Endothelial cell of umbilical vein (primary cell): ENCODE measurements around the gene MAP3K10. TPM values are rescaled to one million over a fixed set of nuclear protein-coding genes. Genes with fewer than 3 reads are reported as not detected.

Experiments used
- BruUV-seq: library from RNA; stranded (reverse); fragments of 400-500 nt; replicated peaks from 2 replicates; lab custom pipeline; 2021; lab: Mats Ljungman, UMichigan
- CTCF ChIA-PET: fragments of 300-600, 350-600 bp; sonication (Branson Sonifier 250); formaldehyde crosslinking; loops from one replicate; lab custom pipeline; 2021; ENCODE audit warnings: antibody characterized with exemption, inconsistent platforms; lab: Charles Lee
- POLR2A ChIA-PET: fragments of 300-600, 350-600 bp; sonication (Branson Sonifier 250); formaldehyde crosslinking; loops from one replicate; lab custom pipeline; 2021; ENCODE audit warnings: antibody characterized with exemption, inconsistent platforms; lab: Charles Lee
- DNase-seq: peaks from one replicate; pipeline ENCODE4 v3.0.0-alpha.2; 2011; ENCODE audit warnings: low read depth, low spot score
- FAIRE-seq: peaks from 2 replicates; lab custom pipeline; 2011; peaks lifted over from hg19 to GRCh38; lab: Jason Lieb, UNC
- H2AFZ ChIP-seq: 2 replicates; pipeline ENCODE4 v1.6.0; 2012; ENCODE audit warnings: low read depth, low read length, control low read depth, inconsistent platforms
- H3K27ac ChIP-seq: 2 replicates; pipeline ENCODE4 v1.5.1; 2011; ENCODE audit warnings: low read depth, mild to moderate bottlenecking, control low read depth, low read length, moderate library complexity; ENCODE audit not compliant: insufficient read depth
- H3K27me3 ChIP-seq, 2 experiments: 2 replicates each; pipeline versions ENCODE4 v1.6.0 to v1.6.1; 2011; ENCODE audit warnings: low read length in 2 of 2, mixed read lengths in 1 of 2; ENCODE audit not compliant: control insufficient read depth in 2 of 2, insufficient read depth in 2 of 2
- H3K36me3 ChIP-seq, 2 experiments: 2 replicates in 1 of 2; 3 replicates in 1 of 2; pipeline ENCODE4 v1.5.1; 2011; ENCODE audit warnings: low read length in 2 of 2, mild to moderate bottlenecking in 1 of 2, moderate library complexity in 1 of 2; ENCODE audit not compliant: control insufficient read depth in 2 of 2, insufficient read depth in 2 of 2; ENCODE audit errors: extremely low read depth in 1 of 2
- H3K4me1 ChIP-seq: 3 replicates; pipeline ENCODE4 v1.5.1; 2011; ENCODE audit warnings: mild to moderate bottlenecking, low read length; ENCODE audit not compliant: control insufficient read depth, insufficient read depth; ENCODE audit errors: extremely low read depth
- H3K4me2 ChIP-seq: 2 replicates; pipeline ENCODE4 v1.6.1; 2011; ENCODE audit warnings: low read length, control low read depth, mixed read lengths; ENCODE audit not compliant: insufficient read depth
- H3K4me3 ChIP-seq, 3 experiments: fragments of 200-600 bp in 1 of 3; sonication (generic), shearing (Covaris generic) in 1 of 3; replicated peaks in 1 of 3; 2 replicates each; pipeline ENCODE4 v1.5.1; 2011 to 2016; ENCODE audit warnings: control low read depth in 3 of 3, low read length in 3 of 3, mild to moderate bottlenecking in 2 of 3, inconsistent platforms in 1 of 3, low read depth in 1 of 3, moderate library complexity in 1 of 3; ENCODE audit not compliant: insufficient read depth in 1 of 3
- H3K79me2 ChIP-seq: 2 replicates; pipeline ENCODE4 v1.6.0; 2012; ENCODE audit warnings: low read length, inconsistent platforms; ENCODE audit not compliant: control insufficient read depth, insufficient read depth
- H3K9ac ChIP-seq: replicated peaks from 2 replicates; pipeline ENCODE3; 2011; ENCODE audit warnings: low read length, control low read depth; ENCODE audit not compliant: insufficient read depth; ENCODE audit errors: extremely low read depth
- H3K9me1 ChIP-seq: replicated peaks from 3 replicates; pipeline ENCODE4 v1.6.0; 2011; ENCODE audit warnings: mild to moderate bottlenecking, low read length; ENCODE audit not compliant: control insufficient read depth, insufficient read depth; ENCODE audit errors: extremely low read depth
- H3K9me3 ChIP-seq: replicated peaks from 2 replicates; pipeline ENCODE4 v1.5.1; 2012; ENCODE audit warnings: low read length, inconsistent platforms; ENCODE audit not compliant: control insufficient read depth, insufficient read depth
- H4K20me1 ChIP-seq: replicated peaks from 2 replicates; pipeline ENCODE3; 2011; ENCODE audit warnings: mild to moderate bottlenecking, low read length; ENCODE audit not compliant: control insufficient read depth, insufficient read depth; ENCODE audit errors: extremely low read depth
- EZH2 ChIP-seq: IDR thresholded peaks from 2 replicates; pipeline ENCODE4 v1.6.1; 2012; ENCODE audit warnings: borderline replicate concordance, low read depth, mild to moderate bottlenecking, moderate library complexity, low read length, inconsistent platforms; ENCODE audit not compliant: severe bottlenecking
- FOS ChIP-seq: IDR thresholded peaks from 2 replicates; pipeline ENCODE4 v1.6.1; 2011; ENCODE audit warnings: mild to moderate bottlenecking, low read length, moderate library complexity, borderline replicate concordance; ENCODE audit not compliant: insufficient read depth
- GATA2 ChIP-seq: IDR thresholded peaks from 2 replicates; pipeline ENCODE4 v1.7.0; 2011; ENCODE audit warnings: low read depth, mild to moderate bottlenecking, moderate library complexity, mixed read lengths, low read length; ENCODE audit not compliant: insufficient read length, insufficient read depth
- JUN ChIP-seq: IDR thresholded peaks from 2 replicates; pipeline ENCODE4 v1.6.1; 2011; ENCODE audit warnings: borderline replicate concordance, low read depth; ENCODE audit not compliant: insufficient read length, insufficient read depth
- MYC ChIP-seq: IDR thresholded peaks from one replicate; pipeline ENCODE4 v1.6.1; 2011; ENCODE audit warnings: mild to moderate bottlenecking, low read depth, low read length
- POLR2A ChIP-seq: IDR thresholded peaks from 2 replicates; pipeline ENCODE4 v1.6.1; 2012; ENCODE audit warnings: low read depth, mild to moderate bottlenecking, control low read depth, low read length
- POLR2AphosphoS5 ChIP-seq: IDR thresholded peaks from 2 replicates; pipeline ENCODE4 v1.6.1; 2012; ENCODE audit warnings: low read depth, mild to moderate bottlenecking, control low read depth, low read length, moderate library complexity; ENCODE audit not compliant: insufficient read depth
- dilution Hi-C: fragments of 300-500 bp; cut with MboI; formaldehyde crosslinking; loops from one replicate; pipeline ENCODE4 v1.15.0; 2019; ENCODE audit warnings: low sequenced_read_pairs; ENCODE audit not compliant: extremely low pct_ligation_motif_present
- intact Hi-C: fragments of 100-400 bp; cut with micrococcal nuclease; formaldehyde crosslinking; loops from one replicate; pipeline ENCODE4 v1.10.0; 2022
- polyA plus RNA-seq, 4 experiments: library from polyadenylated mRNA; depleted of rRNA in 3 of 4; stranded (reverse) in 3 of 4; unstranded in 1 of 4; fragments of >200 nt; gene quantifications; 2 replicates each; pipeline versions ENCODE4 v1.2.1 to v1.2.3, GENCODE V29; 2011 to 2012; ENCODE audit warnings: missing spikeins in 1 of 4
- total RNA-seq: library from RNA; stranded (reverse); gene quantifications from 2 replicates; pipeline ENCODE4 v1.2.3, GENCODE V29; 2021
- TF ChIP-seq, protein P1 (sequence below): IDR thresholded peaks from 2 replicates; pipeline ENCODE4 v1.6.1; 2011; ENCODE audit not compliant: insufficient read depth, insufficient read length
- TF ChIP-seq, protein P2 (sequence below), 2 donors: IDR thresholded peaks; 1 replicate in 1 of 2; 2 replicates in 1 of 2; pipeline ENCODE4 v1.5.1; 2011; ENCODE audit warnings: low read length in 2 of 2, mild to moderate bottlenecking in 2 of 2, moderate library complexity in 2 of 2, control low read depth in 1 of 2, inconsistent platforms in 1 of 2, low read depth in 1 of 2; ENCODE audit not compliant: insufficient read depth in 1 of 2; ENCODE audit errors: extremely low read depth in 1 of 2

MAP3K10 gene
- total and polyA plus RNA-seq, 2 donors (not counting 3 experiments of a cell fraction or from before 2014, with no cell fraction given): 6.3 to 19.4 TPM

DNA sequence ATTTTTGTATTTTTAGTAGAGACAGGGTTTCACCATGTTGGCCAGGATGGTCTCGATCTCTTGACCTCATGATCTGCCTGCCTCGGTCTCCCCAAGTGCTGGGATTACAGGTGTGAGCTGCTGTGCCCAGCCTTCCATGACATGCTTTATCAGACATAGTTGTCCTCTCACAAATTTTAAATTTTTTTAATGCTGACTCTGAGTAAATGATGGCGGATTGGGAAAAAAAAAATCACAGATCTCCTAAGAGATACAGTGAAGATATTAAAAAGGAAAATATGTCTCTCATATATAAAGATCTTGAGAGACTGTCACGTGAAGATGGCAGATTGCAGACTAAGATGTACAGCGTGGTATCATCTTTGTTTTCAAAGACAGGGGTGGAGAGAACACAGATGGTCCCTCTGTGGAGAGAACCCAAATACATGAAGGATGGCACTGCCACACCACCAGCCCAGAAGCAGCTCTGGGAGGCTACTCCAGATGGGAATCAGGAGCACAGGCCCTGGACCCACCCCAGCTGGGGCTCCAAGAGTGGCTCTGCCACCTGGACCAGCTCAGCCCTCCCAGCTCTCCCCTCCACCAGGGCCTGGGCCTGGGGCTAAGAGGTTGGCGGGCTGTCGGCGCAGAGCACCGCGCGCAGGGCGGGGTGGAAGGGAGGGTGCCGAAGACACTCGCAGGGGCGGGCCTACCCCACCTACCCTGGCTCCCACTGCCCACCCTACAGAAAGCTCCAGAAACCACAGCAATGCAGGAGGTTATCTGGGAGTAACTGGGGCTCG lies 55.3 kb downstream of the MAP3K10 start:
- BruUV-seq: no TSS peak
- Histone ChIP-seq H3K9me1 (no peaks in the 10 kb centered on the region), H3K4me2 (no peak overlapping the region), H3K27me3 (no peaks in the 10 kb centered on the region), H3K9ac (no peak overlapping the region), H3K9me3 (no peaks in the 10 kb centered on the region), H3K79me2 (peaks cover 5% of the 10 kb centered on the region), H3K27ac (no peak overlapping the region), H3K36me3 (no peaks in the 10 kb centered on the region), H4K20me1 (no peaks in the 10 kb centered on the region), H3K4me3 (no peak overlapping the region), H3K4me1 (peaks cover 12% of the 10 kb centered on the region), H2AFZ (no peak overlapping the region)
- CTCF ChIA-PET: interaction anchor here (1.1 kb wide), 1 partner anchor 18 kb away, joined by 4 read pairs; no protein-coding TSS in a partner anchor
- POLR2A ChIA-PET: no interaction called here
- no peak for FAIRE-seq
- DNase-seq: no peak
- dilution Hi-C loops: no loop called here
- intact Hi-C loops: no loop called here
- TF ChIP-seq, protein P1, sequence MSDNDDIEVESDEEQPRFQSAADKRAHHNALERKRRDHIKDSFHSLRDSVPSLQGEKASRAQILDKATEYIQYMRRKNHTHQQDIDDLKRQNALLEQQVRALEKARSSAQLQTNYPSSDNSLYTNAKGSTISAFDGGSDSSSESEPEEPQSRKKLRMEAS: no peak
- TF ChIP-seq FOS: no peak
- TF ChIP-seq EZH2: no peak
- no peak for TF ChIP-seq POLR2A
- TF ChIP-seq JUN: no peak
- TF ChIP-seq, protein P2, sequence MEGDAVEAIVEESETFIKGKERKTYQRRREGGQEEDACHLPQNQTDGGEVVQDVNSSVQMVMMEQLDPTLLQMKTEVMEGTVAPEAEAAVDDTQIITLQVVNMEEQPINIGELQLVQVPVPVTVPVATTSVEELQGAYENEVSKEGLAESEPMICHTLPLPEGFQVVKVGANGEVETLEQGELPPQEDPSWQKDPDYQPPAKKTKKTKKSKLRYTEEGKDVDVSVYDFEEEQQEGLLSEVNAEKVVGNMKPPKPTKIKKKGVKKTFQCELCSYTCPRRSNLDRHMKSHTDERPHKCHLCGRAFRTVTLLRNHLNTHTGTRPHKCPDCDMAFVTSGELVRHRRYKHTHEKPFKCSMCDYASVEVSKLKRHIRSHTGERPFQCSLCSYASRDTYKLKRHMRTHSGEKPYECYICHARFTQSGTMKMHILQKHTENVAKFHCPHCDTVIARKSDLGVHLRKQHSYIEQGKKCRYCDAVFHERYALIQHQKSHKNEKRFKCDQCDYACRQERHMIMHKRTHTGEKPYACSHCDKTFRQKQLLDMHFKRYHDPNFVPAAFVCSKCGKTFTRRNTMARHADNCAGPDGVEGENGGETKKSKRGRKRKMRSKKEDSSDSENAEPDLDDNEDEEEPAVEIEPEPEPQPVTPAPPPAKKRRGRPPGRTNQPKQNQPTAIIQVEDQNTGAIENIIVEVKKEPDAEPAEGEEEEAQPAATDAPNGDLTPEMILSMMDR (IDR thresholded peaks at IDR 0.05; ENCODE audit: extremely low read depth in 1 of 2, insufficient read depth in 1 of 2, low read depth in 1 of 2, low read length in 2 of 2): no peak
- TF ChIP-seq POLR2AphosphoS5: no peak
- no peak for TF ChIP-seq GATA2
- no peak for TF ChIP-seq MYC
